ENCODE data around the gene PLA2R1.

Gene PLA2R1

DNA sequence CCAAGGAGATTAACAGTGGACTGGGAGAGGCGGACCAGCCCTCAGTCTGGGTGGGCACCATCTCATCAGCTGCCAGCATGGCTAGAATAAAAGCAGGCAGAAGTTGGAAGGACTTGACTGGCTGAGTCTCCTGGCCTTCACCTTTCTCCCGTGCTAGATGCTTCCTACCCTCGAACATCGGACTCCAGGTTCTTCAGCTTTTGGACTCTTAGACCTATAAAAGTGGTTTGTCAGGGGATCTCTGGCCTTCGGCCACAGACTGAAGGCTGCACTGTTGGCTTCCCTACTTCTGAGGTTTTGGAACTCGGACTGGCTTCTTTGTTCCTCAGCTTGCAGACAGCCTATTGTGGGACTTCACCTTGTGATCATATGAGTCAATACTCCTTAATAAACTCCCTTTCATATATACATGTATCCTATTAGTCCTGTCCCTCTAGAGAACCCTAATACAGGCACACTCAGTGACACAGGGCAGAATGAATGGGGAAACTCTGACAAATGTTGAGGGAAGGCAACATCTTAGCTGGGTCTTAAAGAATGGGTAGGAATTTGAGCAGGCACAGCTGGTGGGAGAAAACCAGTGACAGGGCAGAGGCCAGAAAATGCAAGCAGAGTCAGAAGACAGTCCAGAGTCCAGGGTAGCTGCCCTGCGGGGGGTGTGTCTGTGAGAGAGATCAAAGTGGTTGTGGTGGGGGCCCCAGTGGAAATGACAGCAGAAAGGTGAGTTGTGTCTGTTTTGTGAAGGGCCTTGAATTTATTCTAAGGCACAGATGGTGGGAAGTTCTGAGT lies 156.3 kb downstream of the PLA2R1 start:
- Histone ChIP-seq H3K9me3 (ENCODE audit: insufficient read depth, low read length) (no peaks in the 10 kb centered on the region), H2AFZ (ENCODE audit: low read depth, low read length, severe bottlenecking) (no peak overlapping the region), H3K27me3 (ENCODE audit: low read length) (no peaks in the 10 kb centered on the region), H3K4me3 (ENCODE audit: insufficient read depth, low read length, poor library complexity, severe bottlenecking) (no peak overlapping the region), H3F3A (ENCODE audit: insufficient read depth) (no peaks in the 10 kb centered on the region), H3K4me2 (ENCODE audit: low read depth, low read length, poor library complexity, severe bottlenecking) (no peak overlapping the region), H3K9ac (ENCODE audit: low read length) (no peak overlapping the region), H3K36me3 (ENCODE audit: low read length) (no peaks in the 10 kb centered on the region), H3K27ac (ENCODE audit: low read depth, low read length) (no peak overlapping the region), H3K79me2 (ENCODE audit: insufficient read depth, low read length) (no peaks in the 10 kb centered on the region), H3K9me2 (replicated peaks; ENCODE audit: insufficient read depth, low read length) (no peaks in the 10 kb centered on the region), H4K20me1 (ENCODE audit: low read depth, low read length) (no peaks in the 10 kb centered on the region)
- TF ChIP-seq, protein P1, sequence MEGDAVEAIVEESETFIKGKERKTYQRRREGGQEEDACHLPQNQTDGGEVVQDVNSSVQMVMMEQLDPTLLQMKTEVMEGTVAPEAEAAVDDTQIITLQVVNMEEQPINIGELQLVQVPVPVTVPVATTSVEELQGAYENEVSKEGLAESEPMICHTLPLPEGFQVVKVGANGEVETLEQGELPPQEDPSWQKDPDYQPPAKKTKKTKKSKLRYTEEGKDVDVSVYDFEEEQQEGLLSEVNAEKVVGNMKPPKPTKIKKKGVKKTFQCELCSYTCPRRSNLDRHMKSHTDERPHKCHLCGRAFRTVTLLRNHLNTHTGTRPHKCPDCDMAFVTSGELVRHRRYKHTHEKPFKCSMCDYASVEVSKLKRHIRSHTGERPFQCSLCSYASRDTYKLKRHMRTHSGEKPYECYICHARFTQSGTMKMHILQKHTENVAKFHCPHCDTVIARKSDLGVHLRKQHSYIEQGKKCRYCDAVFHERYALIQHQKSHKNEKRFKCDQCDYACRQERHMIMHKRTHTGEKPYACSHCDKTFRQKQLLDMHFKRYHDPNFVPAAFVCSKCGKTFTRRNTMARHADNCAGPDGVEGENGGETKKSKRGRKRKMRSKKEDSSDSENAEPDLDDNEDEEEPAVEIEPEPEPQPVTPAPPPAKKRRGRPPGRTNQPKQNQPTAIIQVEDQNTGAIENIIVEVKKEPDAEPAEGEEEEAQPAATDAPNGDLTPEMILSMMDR (IDR thresholded peaks at IDR 0.05; ENCODE audit: insufficient read depth, low read length, poor library complexity, severe bottlenecking) = no peak
- TF ChIP-seq EZH2phosphoT487 (conservative IDR thresholded peaks at IDR 0.05; ENCODE audit: low read length) = no peak

DNA sequence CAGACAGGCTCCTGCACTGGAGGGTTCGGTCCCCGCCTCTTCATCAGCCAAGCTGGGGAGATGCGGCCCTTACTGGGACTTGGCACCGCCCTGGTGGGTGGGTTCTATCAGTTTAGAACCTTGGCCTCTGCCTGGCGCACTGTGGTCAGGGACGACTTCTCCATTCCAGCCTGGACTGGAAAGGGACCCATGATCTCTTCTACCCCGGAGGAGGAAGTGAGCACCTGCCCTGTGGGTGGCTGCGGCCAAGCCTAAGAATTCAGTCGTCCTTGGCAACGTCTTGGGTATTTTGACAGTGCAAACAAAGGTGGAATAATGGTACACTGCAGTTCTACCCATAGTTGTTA lies 157.5 kb downstream of the PLA2R1 start:
- TF ChIP-seq EZH2phosphoT487 (conservative IDR thresholded peaks at IDR 0.05; ENCODE audit: low read length) = no peak
- Histone ChIP-seq H3F3A (ENCODE audit: insufficient read depth) (no peaks in the 10 kb centered on the region), H3K4me2 (ENCODE audit: low read depth, low read length, poor library complexity, severe bottlenecking) (peak overlapping the region; percentile 85), H3K9me2 (replicated peaks; ENCODE audit: insufficient read depth, low read length) (no peaks in the 10 kb centered on the region), H3K9me3 (ENCODE audit: insufficient read depth, low read length) (no peaks in the 10 kb centered on the region), H3K27ac (ENCODE audit: low read depth, low read length) (no peak overlapping the region), H2AFZ (ENCODE audit: low read depth, low read length, severe bottlenecking) (peak overlapping the region; percentile 95), H3K4me3 (ENCODE audit: insufficient read depth, low read length, poor library complexity, severe bottlenecking) (peak overlapping the region; percentile 63), H4K20me1 (ENCODE audit: low read depth, low read length) (no peaks in the 10 kb centered on the region), H3K27me3 (ENCODE audit: low read length) (no peaks in the 10 kb centered on the region), H3K79me2 (ENCODE audit: insufficient read depth, low read length) (no peaks in the 10 kb centered on the region), H3K9ac (ENCODE audit: low read length) (peak overlapping the region; percentile 61), H3K36me3 (ENCODE audit: low read length) (no peaks in the 10 kb centered on the region)

DNA sequence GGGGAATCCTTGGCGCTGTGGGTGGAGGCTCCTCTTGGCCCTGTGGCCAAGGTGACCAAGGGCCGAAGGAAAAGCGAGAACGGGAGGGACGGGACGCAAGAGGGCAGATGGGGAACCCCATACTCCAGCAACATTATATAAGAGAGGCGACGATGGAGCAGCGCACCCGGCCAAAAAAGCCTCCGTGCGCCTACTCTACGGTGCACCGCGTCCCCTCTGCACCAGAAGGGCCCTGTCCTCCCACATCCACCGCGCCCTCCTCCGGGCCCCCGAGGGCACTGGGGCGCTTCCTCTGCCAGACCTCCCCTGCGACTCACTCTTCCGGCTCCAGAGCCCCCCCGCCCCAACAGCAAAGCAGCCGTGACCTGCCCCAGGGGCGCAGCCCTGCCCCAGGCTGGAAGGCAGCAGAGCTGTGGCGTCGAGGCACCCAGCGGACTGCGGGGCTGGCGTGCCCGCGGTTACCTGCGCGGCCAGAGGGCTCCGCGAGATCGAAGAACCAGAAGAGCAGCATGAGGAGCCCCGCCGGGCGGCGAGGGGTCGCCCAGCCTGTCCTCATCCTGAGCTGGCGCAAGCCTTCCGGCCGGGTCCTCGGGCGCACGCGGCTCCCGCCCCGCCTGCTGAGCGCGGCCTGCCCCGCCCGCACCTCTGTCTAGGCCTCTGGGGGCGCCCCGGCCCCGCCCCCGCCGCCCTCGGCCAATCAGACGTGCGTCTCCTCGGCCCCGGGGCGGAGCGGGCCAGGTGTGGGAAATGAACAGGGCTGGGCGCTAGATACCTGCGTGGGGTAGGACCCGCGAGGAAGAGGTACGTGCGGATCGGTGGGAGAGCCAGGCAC lies 158.1 kb downstream of the PLA2R1 start, which contains the start of gene LY75:
TSS of gene LY75 (minus strand) at position 630 of the 832 bp plus-strand sequence.
- no peaks in the 10 kb centered on the region for H3K27me3 ChIP-seq (ENCODE audit: low read length)
- H2AFZ ChIP-seq (ENCODE audit: low read depth, low read length, severe bottlenecking) = peak within 1 kb of the TSS; percentile 95
- peak within 1 kb of the TSS; percentile 41 for H3K27ac ChIP-seq (ENCODE audit: low read depth, low read length)
- peak within 1 kb of the TSS; percentile 85 for H3K4me2 ChIP-seq (ENCODE audit: low read depth, low read length, poor library complexity, severe bottlenecking)
- peak within 1 kb of the TSS; percentile 63 for H3K4me3 ChIP-seq (ENCODE audit: insufficient read depth, low read length, poor library complexity, severe bottlenecking)
- no peak for TF ChIP-seq EZH2phosphoT487 (conservative IDR thresholded peaks at IDR 0.05; ENCODE audit: low read length)
- TF ChIP-seq, protein P1 (IDR thresholded peaks at IDR 0.05; ENCODE audit: insufficient read depth, low read length, poor library complexity, severe bottlenecking) = no peak
- no peaks in the 10 kb centered on the region for H3K9me2 ChIP-seq (replicated peaks; ENCODE audit: insufficient read depth, low read length)
- H3K36me3 ChIP-seq (ENCODE audit: low read length) = no peaks in the 10 kb centered on the region
- H3K79me2 ChIP-seq (ENCODE audit: insufficient read depth, low read length) = no peaks in the 10 kb centered on the region
- no peaks in the 10 kb centered on the region for H3F3A ChIP-seq (ENCODE audit: insufficient read depth)
- H3K9ac ChIP-seq (ENCODE audit: low read length) = peak within 1 kb of the TSS; percentile 61
- H4K20me1 ChIP-seq (ENCODE audit: low read depth, low read length) = no peaks in the 10 kb centered on the region
- no peaks in the 10 kb centered on the region for H3K9me3 ChIP-seq (ENCODE audit: insufficient read depth, low read length)
